Activated T-helper 1 cell treated with anti-CD3 and anti-CD28 coated beads, Interleukin-12 subunit alpha, Interleukin-12 subunit beta, Interleukin-2, Interleukin-4 antibody, amounts not matched to agents 30 ng/mL and 10 ng/mL and 1 ng/mL, durations not matched to agents 14 hours and 24 hours and 36 hours (primary cell): ENCODE measurements around the gene CASR. TPM values are rescaled to one million over a fixed set of nuclear protein-coding genes. Genes with fewer than 3 reads are reported as not detected.

Experiments
- DNase-seq: peaks from one replicate; pipeline ENCODE4 v3.0.0; 2021; ENCODE audit warnings: low spot score
- H3K27ac Mint-ChIP-seq: one replicate; pipeline ENCODE4 v1.8.0; 2021; ENCODE audit warnings: mild to moderate bottlenecking, mixed read lengths
- H3K27me3 Mint-ChIP-seq: one replicate; pipeline ENCODE4 v1.8.0; 2022; ENCODE audit warnings: mild to moderate bottlenecking, moderate library complexity, mixed read lengths; ENCODE audit not compliant: insufficient read depth
- H3K36me3 Mint-ChIP-seq: one replicate; pipeline ENCODE4 v1.8.0; 2021; ENCODE audit warnings: low read depth, mixed read lengths
- H3K4me1 Mint-ChIP-seq: one replicate; pipeline ENCODE4 v1.8.0; 2021; ENCODE audit warnings: low read depth, mixed read lengths
- H3K4me3 Mint-ChIP-seq: one replicate; pipeline ENCODE4 v1.8.0; 2021; ENCODE audit warnings: mild to moderate bottlenecking, moderate library complexity, mixed read lengths
- H3K9me3 Mint-ChIP-seq: one replicate; pipeline ENCODE4 v1.8.0; 2021; ENCODE audit warnings: mixed read lengths
- intact Hi-C: fragments of 100-400 bp; cut with micrococcal nuclease; formaldehyde crosslinking; loops from one replicate; pipeline ENCODE4 v1.15.1; 2024
- total RNA-seq: library from RNA; stranded (reverse); gene quantifications from 2 replicates; pipeline ENCODE4 v1.2.3, GENCODE V29; 2022

CASR gene
- total RNA-seq, 1 donor from 2014 or later, result not detected

DNA sequence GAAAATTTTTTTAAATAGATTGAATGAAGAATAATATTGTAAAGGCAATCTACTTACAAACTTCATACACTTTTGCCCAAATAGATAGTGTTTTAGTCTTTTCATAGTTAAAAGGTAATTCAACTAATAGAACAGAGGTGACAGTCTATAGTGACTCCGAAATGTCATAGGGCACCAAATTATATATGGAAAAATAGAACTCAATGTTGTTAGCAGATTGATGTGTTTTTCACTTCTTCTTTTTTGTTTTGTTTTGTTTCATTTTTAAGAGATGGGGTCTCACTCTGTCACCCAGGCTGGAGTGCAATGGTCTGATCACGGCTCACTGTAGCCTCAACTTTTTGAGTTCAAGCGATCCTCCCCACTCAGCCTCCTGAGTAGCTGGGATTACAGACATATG is 142.3 kb downstream of the CASR start:
- peaks cover 33% of the 10 kb centered on the region for H3K4me1 Mint-ChIP-seq
- no peaks in the 10 kb centered on the region for H3K36me3 Mint-ChIP-seq
- intact Hi-C loops, result no loop called here
- H3K4me3 Mint-ChIP-seq, result no peak overlapping the region
- no peak for DNase-seq
- no peaks in the 10 kb centered on the region for H3K9me3 Mint-ChIP-seq
- peaks cover 15% of the 10 kb centered on the region for H3K27me3 Mint-ChIP-seq
- no peak overlapping the region for H3K27ac Mint-ChIP-seq

- Mint-ChIP-seq H3K4me3 (no peak overlapping the region), H3K27me3 (peaks cover 14% of the 10 kb centered on the region), H3K4me1 (peaks cover 5% of the 10 kb centered on the region), H3K27ac (no peak overlapping the region), H3K36me3 (no peaks in the 10 kb centered on the region), H3K9me3 (no peaks in the 10 kb centered on the region)
- DNase-seq, result no peak
- intact Hi-C loops, result no loop called here
These were observed 148.4 kb downstream of the CASR start for GRCh38 chr3:122331886-122332285.

GRCh38 chr3:122332551-122332950 is 149.1 kb downstream of the CASR start:
- no peaks in the 10 kb centered on the region for H3K36me3 Mint-ChIP-seq
- no peak for DNase-seq
- no peaks in the 10 kb centered on the region for H3K9me3 Mint-ChIP-seq
- intact Hi-C loops, result no loop called here
- no peak overlapping the region for H3K4me3 Mint-ChIP-seq
- no peak overlapping the region for H3K27ac Mint-ChIP-seq
- peaks cover 14% of the 10 kb centered on the region for H3K27me3 Mint-ChIP-seq
- peaks cover 5% of the 10 kb centered on the region for H3K4me1 Mint-ChIP-seq

Other genes starting within 250 kb of the CASR start
- gene ILDR1, start 161.4 kb upstream of the CASR start, total RNA-seq, result 0.34 and 0.76 TPM in 2 replicates
- 2.7 and 3.8 TPM in 2 replicates for gene CD86, start 128.3 kb upstream of the CASR start, total RNA-seq
- gene CSTA, start 141.6 kb downstream of the CASR start, total RNA-seq, result not detected in 2 replicates
- 106 and 111 TPM in 2 replicates for gene MIX23, start 199.6 kb downstream of the CASR start, total RNA-seq
- 63.7 and 70.0 TPM in 2 replicates for gene FAM162A, start 200.5 kb downstream of the CASR start, total RNA-seq
- 4.3 and 5.6 TPM in 2 replicates for gene WDR5B, start 232.4 kb downstream of the CASR start, total RNA-seq